Neural cell (in vitro differentiated cells): ENCODE data around the gene TMEM131. TPM values are rescaled to one million over a fixed set of nuclear protein-coding genes. Genes with fewer than 3 reads are reported as not detected.

Source experiments
- H2AFZ ChIP-seq: fragments of 200-600, 300-800 bp; sonication (generic), shearing (Covaris generic); 2 replicates; pipeline ENCODE4 v1.6.0; 2014; ENCODE audit warnings: low read depth, mild to moderate bottlenecking, antibody characterized with exemption, low read length, moderate library complexity
- H3F3A ChIP-seq: fragments of 200-600 bp; shearing (Covaris generic); 2 replicates; pipeline ENCODE4 v1.6.1; 2016; ENCODE audit warnings: mild to moderate bottlenecking, moderate library complexity, mixed read lengths, antibody characterized with exemption, low read length; ENCODE audit not compliant: insufficient read depth, poor library complexity, severe bottlenecking
- H3K27ac ChIP-seq: fragments of 200-600, 300-800 bp; sonication (generic), shearing (Covaris generic); 2 replicates; pipeline ENCODE4 v1.5.1; 2014; ENCODE audit warnings: mild to moderate bottlenecking, low read length, moderate library complexity
- H3K27me3 ChIP-seq: fragments of 300-800, 200-600 bp; sonication (generic), shearing (Covaris generic); 2 replicates; pipeline ENCODE4 v1.6.0; 2014; ENCODE audit warnings: mild to moderate bottlenecking, low read depth, low read length, moderate library complexity; ENCODE audit not compliant: insufficient read depth
- H3K36me3 ChIP-seq: fragments of 300-800, 200-600 bp; sonication (generic), shearing (Covaris generic); 2 replicates; pipeline ENCODE4 v1.5.1; 2014; ENCODE audit warnings: mild to moderate bottlenecking, antibody characterized with exemption, low read length, moderate library complexity; ENCODE audit not compliant: insufficient read depth
- H3K4me2 ChIP-seq: fragments of 300-800, 200-600 bp; sonication (generic), shearing (Covaris generic); 2 replicates; pipeline ENCODE4 v1.6.0; 2014; ENCODE audit warnings: mild to moderate bottlenecking, low read length
- H3K4me3 ChIP-seq: fragments of 300-800, 200-600 bp; sonication (generic), shearing (Covaris generic); 2 replicates; pipeline ENCODE4 v1.5.1; 2014; ENCODE audit warnings: mild to moderate bottlenecking, low read length, moderate library complexity
- H3K79me2 ChIP-seq: fragments of 200-600 bp; shearing (Covaris generic); replicated peaks from 2 replicates; pipeline ENCODE4 v1.6.0; 2014; ENCODE audit warnings: mild to moderate bottlenecking, low read length, moderate library complexity; ENCODE audit not compliant: insufficient read depth
- H3K9ac ChIP-seq: fragments of 300-800, 200-600 bp; sonication (generic), shearing (Covaris generic); 2 replicates; pipeline ENCODE4 v1.6.1; 2016; ENCODE audit warnings: mild to moderate bottlenecking, low read length, mixed read lengths
- H3K9me2 ChIP-seq: fragments of 200-600 bp; shearing (Covaris generic); 2 replicates; pipeline ENCODE4 v1.6.1; 2016; ENCODE audit warnings: mild to moderate bottlenecking, low read length, mixed read lengths; ENCODE audit not compliant: insufficient read depth
- H3K9me3 ChIP-seq: fragments of 200-600, 300-800 bp; sonication (generic), shearing (Covaris generic); 2 replicates; pipeline ENCODE4 v1.6.1; 2016; ENCODE audit warnings: mild to moderate bottlenecking, mixed run types, low read length, moderate library complexity, mixed read lengths
- H4K20me1 ChIP-seq: fragments of 200-600 bp; shearing (Covaris generic); 2 replicates; pipeline ENCODE4 v1.6.1; 2016; ENCODE audit warnings: mild to moderate bottlenecking, mixed run types; ENCODE audit not compliant: insufficient read depth
- EP300 ChIP-seq: fragments of 450-650 bp; conservative IDR thresholded peaks from 2 replicates; pipeline ENCODE4 v1.6.1; 2014; ENCODE audit warnings: antibody characterized with exemption, mild to moderate bottlenecking, moderate library complexity; ENCODE audit not compliant: poor library complexity, severe bottlenecking
- EZH2 ChIP-seq: fragments of 200-600, 300-800 bp; shearing (Covaris generic), sonication (generic); IDR thresholded peaks from 2 replicates; pipeline ENCODE4 v1.6.1; 2014; ENCODE audit warnings: antibody characterized with exemption, low read length, borderline replicate concordance, mild to moderate bottlenecking; ENCODE audit not compliant: insufficient read depth, poor library complexity, severe bottlenecking
- MXI1 ChIP-seq: fragments of 450-650 bp; conservative IDR thresholded peaks from 2 replicates; pipeline ENCODE4 v1.6.1; 2014; ENCODE audit warnings: antibody characterized with exemption, mild to moderate bottlenecking; ENCODE audit not compliant: poor library complexity, severe bottlenecking
- POLR2AphosphoS5 ChIP-seq: IDR thresholded peaks from 2 replicates; pipeline ENCODE4 v1.6.1; 2012
- RAD21 ChIP-seq: fragments of 450-650 bp; conservative IDR thresholded peaks from 2 replicates; pipeline ENCODE4 v1.6.1; 2014; ENCODE audit warnings: antibody characterized with exemption, mild to moderate bottlenecking, moderate library complexity
- SMC3 ChIP-seq: fragments of 450-650 bp; conservative IDR thresholded peaks from 2 replicates; pipeline ENCODE4 v1.6.1; 2014; ENCODE audit warnings: antibody characterized with exemption, mild to moderate bottlenecking, moderate library complexity; ENCODE audit not compliant: poor library complexity
- TAF1 ChIP-seq: IDR thresholded peaks from 2 replicates; pipeline ENCODE4 v1.6.1; 2012; ENCODE audit warnings: low read depth
- polyA plus RNA-seq: library from polyadenylated mRNA; depleted of rRNA; stranded (reverse); fragments of >200 nt; gene quantifications from 2 replicates; pipeline ENCODE4 v1.2.3, GENCODE V29; 2014
- TF ChIP-seq, protein P1 (sequence below): IDR thresholded peaks from 2 replicates; pipeline ENCODE4 v1.6.1; 2012; ENCODE audit warnings: borderline replicate concordance
- TF ChIP-seq, protein P2 (sequence below): fragments of 450-650 bp; IDR thresholded peaks from 2 replicates; pipeline ENCODE4 v1.5.1; 2014; ENCODE audit warnings: antibody characterized with exemption, mild to moderate bottlenecking, moderate library complexity; ENCODE audit not compliant: poor library complexity, severe bottlenecking

The TMEM131 gene
- polyA plus RNA-seq, 1 donor from 2014 or later: 9.6 TPM

DNA sequence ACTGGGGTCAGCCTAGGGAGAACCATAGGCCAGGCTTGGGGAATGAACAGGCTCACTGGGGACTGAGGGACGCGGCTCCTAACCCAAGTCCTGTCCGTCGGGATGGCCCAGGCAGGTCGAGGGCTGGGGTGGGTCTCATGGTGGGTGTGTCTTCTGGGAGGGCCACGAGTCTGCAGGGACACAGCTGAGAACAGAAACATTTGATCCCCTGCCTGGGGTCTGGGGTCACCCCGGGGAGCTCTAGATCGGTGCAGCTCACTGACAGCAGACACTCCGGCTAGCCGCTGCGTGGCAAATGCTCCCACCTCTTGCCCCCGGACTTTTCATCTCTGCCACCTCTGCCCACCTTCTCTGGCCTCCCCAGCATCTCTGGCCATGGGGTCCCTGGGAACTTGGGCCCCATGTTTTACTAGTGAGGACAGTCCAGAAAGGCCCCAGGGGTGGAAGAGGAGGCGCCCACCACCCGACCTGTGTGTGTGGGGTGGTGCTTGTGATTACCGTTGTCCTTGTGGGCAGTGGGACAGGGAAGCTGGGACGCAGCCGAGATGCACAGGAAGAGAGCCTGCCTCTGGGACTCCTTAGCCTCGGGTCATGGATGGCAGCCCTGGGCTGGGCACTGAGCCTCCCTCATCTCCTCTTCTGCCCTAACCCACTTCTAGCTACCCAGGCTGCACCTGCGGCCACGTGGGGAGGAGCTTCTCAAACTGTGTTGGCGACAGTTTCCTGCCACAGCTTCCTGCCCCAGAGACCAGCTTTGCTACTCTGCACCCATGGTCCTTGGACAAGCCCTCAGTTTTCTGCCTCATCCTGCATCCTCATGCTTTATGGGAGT lies 277.5 kb downstream of the TMEM131 start:
- no peaks in the 10 kb centered on the region for H3K9me2 ChIP-seq
- H3K36me3 ChIP-seq: no peaks in the 10 kb centered on the region
- no peaks in the 10 kb centered on the region for H4K20me1 ChIP-seq
- H3K4me2 ChIP-seq: no peak overlapping the region
- no peak overlapping the region for H3K4me3 ChIP-seq
- TF ChIP-seq RAD21 (no peak), EZH2 (no peak), SMC3 (no peak), TAF1 (no peak), POLR2AphosphoS5 (no peak), MXI1 (no peak), EP300 (no peak)
- TF ChIP-seq, protein P1, sequence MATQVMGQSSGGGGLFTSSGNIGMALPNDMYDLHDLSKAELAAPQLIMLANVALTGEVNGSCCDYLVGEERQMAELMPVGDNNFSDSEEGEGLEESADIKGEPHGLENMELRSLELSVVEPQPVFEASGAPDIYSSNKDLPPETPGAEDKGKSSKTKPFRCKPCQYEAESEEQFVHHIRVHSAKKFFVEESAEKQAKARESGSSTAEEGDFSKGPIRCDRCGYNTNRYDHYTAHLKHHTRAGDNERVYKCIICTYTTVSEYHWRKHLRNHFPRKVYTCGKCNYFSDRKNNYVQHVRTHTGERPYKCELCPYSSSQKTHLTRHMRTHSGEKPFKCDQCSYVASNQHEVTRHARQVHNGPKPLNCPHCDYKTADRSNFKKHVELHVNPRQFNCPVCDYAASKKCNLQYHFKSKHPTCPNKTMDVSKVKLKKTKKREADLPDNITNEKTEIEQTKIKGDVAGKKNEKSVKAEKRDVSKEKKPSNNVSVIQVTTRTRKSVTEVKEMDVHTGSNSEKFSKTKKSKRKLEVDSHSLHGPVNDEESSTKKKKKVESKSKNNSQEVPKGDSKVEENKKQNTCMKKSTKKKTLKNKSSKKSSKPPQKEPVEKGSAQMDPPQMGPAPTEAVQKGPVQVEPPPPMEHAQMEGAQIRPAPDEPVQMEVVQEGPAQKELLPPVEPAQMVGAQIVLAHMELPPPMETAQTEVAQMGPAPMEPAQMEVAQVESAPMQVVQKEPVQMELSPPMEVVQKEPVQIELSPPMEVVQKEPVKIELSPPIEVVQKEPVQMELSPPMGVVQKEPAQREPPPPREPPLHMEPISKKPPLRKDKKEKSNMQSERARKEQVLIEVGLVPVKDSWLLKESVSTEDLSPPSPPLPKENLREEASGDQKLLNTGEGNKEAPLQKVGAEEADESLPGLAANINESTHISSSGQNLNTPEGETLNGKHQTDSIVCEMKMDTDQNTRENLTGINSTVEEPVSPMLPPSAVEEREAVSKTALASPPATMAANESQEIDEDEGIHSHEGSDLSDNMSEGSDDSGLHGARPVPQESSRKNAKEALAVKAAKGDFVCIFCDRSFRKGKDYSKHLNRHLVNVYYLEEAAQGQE: no peak
- TF ChIP-seq, protein P2, sequence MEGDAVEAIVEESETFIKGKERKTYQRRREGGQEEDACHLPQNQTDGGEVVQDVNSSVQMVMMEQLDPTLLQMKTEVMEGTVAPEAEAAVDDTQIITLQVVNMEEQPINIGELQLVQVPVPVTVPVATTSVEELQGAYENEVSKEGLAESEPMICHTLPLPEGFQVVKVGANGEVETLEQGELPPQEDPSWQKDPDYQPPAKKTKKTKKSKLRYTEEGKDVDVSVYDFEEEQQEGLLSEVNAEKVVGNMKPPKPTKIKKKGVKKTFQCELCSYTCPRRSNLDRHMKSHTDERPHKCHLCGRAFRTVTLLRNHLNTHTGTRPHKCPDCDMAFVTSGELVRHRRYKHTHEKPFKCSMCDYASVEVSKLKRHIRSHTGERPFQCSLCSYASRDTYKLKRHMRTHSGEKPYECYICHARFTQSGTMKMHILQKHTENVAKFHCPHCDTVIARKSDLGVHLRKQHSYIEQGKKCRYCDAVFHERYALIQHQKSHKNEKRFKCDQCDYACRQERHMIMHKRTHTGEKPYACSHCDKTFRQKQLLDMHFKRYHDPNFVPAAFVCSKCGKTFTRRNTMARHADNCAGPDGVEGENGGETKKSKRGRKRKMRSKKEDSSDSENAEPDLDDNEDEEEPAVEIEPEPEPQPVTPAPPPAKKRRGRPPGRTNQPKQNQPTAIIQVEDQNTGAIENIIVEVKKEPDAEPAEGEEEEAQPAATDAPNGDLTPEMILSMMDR: no peak
- H3K9me3 ChIP-seq: no peaks in the 10 kb centered on the region
- no peak overlapping the region for H2AFZ ChIP-seq
- H3K9ac ChIP-seq: no peak overlapping the region
- H3K79me2 ChIP-seq: no peaks in the 10 kb centered on the region
- H3K27ac ChIP-seq: no peak overlapping the region
- H3F3A ChIP-seq: no peaks in the 10 kb centered on the region
- no peaks in the 10 kb centered on the region for H3K27me3 ChIP-seq

DNA sequence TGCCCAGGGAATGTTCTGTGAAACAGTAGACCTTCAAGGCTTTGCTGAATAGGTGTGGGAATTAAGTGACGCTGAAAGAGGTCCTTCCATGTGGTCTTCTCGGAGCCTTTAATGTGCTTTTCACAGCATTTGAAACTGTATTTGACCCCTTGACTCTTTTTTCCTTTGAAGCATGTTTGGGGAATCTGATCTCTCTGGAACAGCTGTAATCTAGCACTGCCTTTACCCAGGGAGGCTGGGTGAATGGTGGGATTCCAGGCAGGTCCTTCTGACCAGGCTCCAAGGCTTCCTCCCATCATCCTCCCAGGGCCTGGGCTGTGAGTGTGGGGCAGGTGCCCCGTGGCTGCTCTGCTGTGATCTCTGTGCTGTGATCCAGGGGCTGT lies 278.1 kb downstream of the TMEM131 start:
- H3K27ac ChIP-seq: no peak overlapping the region
- TF ChIP-seq, protein P1: no peak
- TF ChIP-seq POLR2AphosphoS5 (no peak), MXI1 (no peak), EZH2 (no peak), RAD21 (no peak), TAF1 (no peak), SMC3 (no peak), EP300 (no peak)
- TF ChIP-seq, protein P2: no peak
- no peak overlapping the region for H2AFZ ChIP-seq
- H3K4me2 ChIP-seq: no peak overlapping the region
- H3K9me2 ChIP-seq: no peaks in the 10 kb centered on the region
- no peaks in the 10 kb centered on the region for H3F3A ChIP-seq
- H3K9ac ChIP-seq: no peak overlapping the region
- no peaks in the 10 kb centered on the region for H3K9me3 ChIP-seq
- H3K4me3 ChIP-seq: no peak overlapping the region
- H3K27me3 ChIP-seq: no peaks in the 10 kb centered on the region
- no peaks in the 10 kb centered on the region for H3K36me3 ChIP-seq
- no peaks in the 10 kb centered on the region for H3K79me2 ChIP-seq
- no peaks in the 10 kb centered on the region for H4K20me1 ChIP-seq
